NCI-H1436 (cell line): ENCODE measurements around the gene RTN1.

ENCODE experiments used
- DNase-seq: peaks from one replicate; lab custom pipeline; 2025; lab: John Stamatoyannopoulos, UW

The RTN1 gene

GRCh38 chr14:59629444-59630287 is 240.9 kb downstream of the RTN1 start:
- peak; percentile 30 for DNase-seq

GRCh38 chr14:59627011-59627520 is 243.5 kb downstream of the RTN1 start:
- DNase-seq: peak; percentile 7

- no peak for DNase-seq
These were observed 247.9 kb downstream of the RTN1 start for GRCh38 chr14:59622631-59623030.

GRCh38 chr14:59619061-59619460 is 251.5 kb downstream of the RTN1 start:
- no peak for DNase-seq

GRCh38 chr14:59601056-59601455 is 269.5 kb downstream of the RTN1 start:
- no peak for DNase-seq

GRCh38 chr14:59600211-59600945 is 270.2 kb downstream of the RTN1 start:
- DNase-seq: no peak

GRCh38 chr14:59595071-59595470 is 275.5 kb downstream of the RTN1 start:
- DNase-seq: no peak

- DNase-seq: no peak
These were observed 278.8 kb downstream of the RTN1 start for GRCh38 chr14:59591641-59592370.

GRCh38 chr14:59588101-59588500 is 282.5 kb downstream of the RTN1 start:
- DNase-seq: no peak

GRCh38 chr14:59585891-59586554 is 284.6 kb downstream of the RTN1 start:
- no peak for DNase-seq

- DNase-seq: no peak
These were observed 286.8 kb downstream of the RTN1 start for GRCh38 chr14:59583755-59584154.

GRCh38 chr14:59582845-59583509 is 287.6 kb downstream of the RTN1 start:
- no peak for DNase-seq

GRCh38 chr14:59582161-59582560 is 288.4 kb downstream of the RTN1 start:
- DNase-seq: no peak

- DNase-seq: no peak
These were observed 289.7 kb downstream of the RTN1 start for GRCh38 chr14:59580911-59581310.

- peak; percentile 97 for DNase-seq
These were observed 294.0 kb downstream of the RTN1 start, which contains the start of gene CCDC175 for GRCh38 chr14:59576332-59577294. Gene CCDC175, minus strand, starts transcription at chr14:59576812. Its CDS starts 37 bp downstream, at chr14:59576775.

- no peak for DNase-seq
These were observed 300.5 kb downstream of the RTN1 start for GRCh38 chr14:59570122-59570521.

- no peak for DNase-seq
These were observed 303.9 kb downstream of the RTN1 start for GRCh38 chr14:59566725-59567124.

- no peak for DNase-seq
These were observed 304.3 kb downstream of the RTN1 start for GRCh38 chr14:59566296-59566695.

GRCh38 chr14:59565087-59565486 is 305.5 kb downstream of the RTN1 start:
- no peak for DNase-seq

- no peak for DNase-seq
These were observed 306.2 kb downstream of the RTN1 start for GRCh38 chr14:59564366-59564765.
